ENCODE results near the gene CYP19A1.

CYP19A1 gene

GRCh38 chr15:51186891-51187290, 151.5 kb downstream of the CYP19A1 start:
- DNase-seq = no peak

DNA sequence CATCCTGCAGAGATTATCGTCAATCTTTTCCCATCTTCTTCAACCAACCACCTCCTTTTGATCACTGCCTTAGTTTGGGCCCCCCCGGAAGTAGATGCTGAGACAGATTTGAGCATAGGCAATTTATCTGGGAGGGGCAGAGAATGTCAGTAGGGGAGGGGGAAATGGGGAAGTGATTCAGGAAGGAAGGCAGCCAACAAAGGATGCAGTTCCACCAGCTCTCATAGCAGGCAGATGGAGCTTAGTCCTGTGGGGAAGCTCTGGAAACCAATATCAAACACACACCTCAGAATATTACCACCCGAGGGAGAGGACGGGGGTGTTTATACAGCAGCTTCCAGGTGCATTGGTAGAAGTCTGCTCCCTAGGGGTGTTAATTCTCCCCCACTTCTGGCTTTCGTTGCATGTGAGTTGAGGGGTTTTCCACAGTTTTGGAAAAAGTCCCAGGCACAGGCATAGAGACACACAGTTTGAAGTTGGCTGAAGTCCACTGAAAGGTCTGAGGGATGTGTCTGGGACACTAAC, 152.2 kb downstream of the CYP19A1 start:
- no peak for DNase-seq

DNA sequence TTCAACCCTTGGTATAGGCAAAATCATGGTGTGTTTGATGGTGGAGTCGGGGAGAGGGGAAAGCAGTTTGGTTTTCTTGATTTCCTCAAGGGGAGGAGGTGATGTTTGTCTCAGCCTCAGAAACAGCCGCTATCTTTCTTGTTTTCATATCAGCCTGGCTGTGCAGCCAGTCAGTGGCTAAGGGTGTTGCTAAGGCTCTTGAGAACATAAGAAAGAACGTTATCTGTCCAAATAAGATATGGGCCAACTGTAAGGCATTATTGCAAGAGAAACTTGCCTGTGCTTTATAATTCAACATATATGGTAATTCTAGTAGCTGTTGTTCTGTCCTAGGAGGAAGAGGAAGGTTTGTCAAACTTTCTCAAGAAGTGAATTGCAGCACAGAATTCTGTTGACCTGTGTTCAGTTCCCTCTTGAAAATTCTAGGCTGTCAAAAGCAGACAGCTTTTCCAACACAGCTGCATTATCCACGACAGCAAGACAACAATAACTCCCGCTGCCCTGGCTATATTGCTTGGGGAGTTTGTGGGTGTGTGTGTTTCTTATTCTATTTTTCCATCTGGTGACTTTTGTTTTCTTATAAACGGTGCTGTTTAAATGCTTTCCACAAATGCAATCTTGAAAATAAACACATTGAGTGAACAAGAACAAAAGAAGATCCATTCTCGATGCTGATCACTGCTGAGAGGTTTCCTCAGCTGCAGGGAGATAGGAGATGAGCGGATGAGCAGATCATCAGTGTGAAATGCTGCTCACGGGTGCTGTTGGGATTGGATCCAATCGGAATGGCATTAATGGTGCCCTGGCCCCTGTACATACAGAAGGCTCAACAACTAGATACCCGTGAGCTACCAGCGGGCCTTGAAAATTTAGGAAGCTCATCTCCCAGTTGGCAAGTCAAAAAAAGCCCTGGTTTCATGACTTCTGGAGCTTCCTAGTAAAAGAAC, 152.9 kb downstream of the CYP19A1 start:
- no peak for DNase-seq

- no peak for DNase-seq
Measured at GRCh38 chr15:51184627-51185026, 153.8 kb downstream of the CYP19A1 start.

DNA sequence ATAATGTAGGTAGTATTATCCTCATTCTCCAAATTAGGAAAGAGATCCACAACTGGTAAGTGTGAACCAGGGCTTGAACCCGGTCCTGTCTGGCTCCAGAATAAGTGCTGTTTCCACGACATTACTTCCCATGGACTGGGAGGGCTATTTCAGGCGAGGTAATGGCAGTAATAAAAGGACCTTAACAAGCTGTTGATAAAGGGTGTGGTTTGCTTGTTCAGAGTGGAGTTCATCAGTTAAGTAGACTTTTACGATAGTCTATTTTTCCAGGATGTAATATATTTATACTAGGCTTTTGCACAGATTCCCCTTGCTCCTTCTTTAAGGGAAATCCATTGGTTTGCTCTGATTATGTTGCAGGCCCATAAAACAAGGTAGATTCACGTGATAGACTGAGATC, 155.3 kb downstream of the CYP19A1 start:
- no peak for DNase-seq

GRCh38 chr15:51181905-51182304, 156.5 kb downstream of the CYP19A1 start:
- DNase-seq = no peak

GRCh38 chr15:51181221-51181620, 157.2 kb downstream of the CYP19A1 start:
- DNase-seq = no peak

GRCh38 chr15:51180534-51180933, 157.9 kb downstream of the CYP19A1 start:
- DNase-seq = no peak

DNA sequence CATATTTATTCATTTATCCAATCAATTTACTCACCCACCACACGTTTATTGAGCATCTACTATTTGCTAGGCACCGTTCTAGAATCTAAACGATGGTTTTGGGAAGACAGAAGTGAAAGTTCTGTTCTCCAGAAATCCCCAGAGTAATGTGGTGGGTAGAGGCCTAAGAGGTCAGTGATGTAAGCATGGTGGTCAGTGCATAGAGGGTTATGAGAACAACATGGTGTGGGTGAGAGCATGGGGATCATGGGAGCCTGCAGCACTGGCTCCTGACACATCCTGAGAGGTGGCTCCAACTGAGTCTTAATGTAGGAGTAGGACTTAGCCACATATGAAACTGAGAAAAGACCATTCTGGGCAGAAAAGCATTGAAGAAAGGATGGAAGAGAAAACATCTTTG, 158.4 kb downstream of the CYP19A1 start:
- DNase-seq = no peak

GRCh38 chr15:51172193-51172592, 166.2 kb downstream of the CYP19A1 start:
- peak in 1 of 56 donors; percentile 23 for DNase-seq

GRCh38 chr15:51171634-51171932, 166.8 kb downstream of the CYP19A1 start:
- no peak for DNase-seq

GRCh38 chr15:51170882-51171633, 167.3 kb downstream of the CYP19A1 start:
- DNase-seq = no peak

- DNase-seq = no peak
Measured at GRCh38 chr15:51168700-51169099, 169.7 kb downstream of the CYP19A1 start.

DNA sequence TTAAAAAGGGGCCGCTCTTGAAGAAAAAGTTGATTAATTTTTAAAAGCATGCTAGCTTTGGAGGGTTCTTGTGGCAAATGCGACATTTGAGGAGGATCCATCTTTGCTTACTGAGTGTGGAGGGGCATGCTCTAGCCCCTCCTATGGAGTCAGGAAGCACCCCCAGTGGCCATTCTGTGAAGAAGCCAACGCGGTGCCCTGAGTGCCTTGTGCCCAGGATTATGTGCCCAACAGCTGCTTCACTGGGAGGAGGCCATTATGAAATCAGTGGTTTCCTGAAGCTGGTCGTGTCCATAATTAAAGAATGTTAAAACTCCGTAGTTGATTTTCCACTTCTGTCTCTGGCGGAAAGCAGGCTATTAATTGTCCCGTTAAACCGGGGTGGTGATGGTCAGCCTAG, 174.6 kb downstream of the CYP19A1 start:
- DNase-seq = no peak

GRCh38 chr15:51162865-51163762, 175.3 kb downstream of the CYP19A1 start:
- peak in 52 of 56 donors; percentile 10 to 91 (median 62) for DNase-seq

DNA sequence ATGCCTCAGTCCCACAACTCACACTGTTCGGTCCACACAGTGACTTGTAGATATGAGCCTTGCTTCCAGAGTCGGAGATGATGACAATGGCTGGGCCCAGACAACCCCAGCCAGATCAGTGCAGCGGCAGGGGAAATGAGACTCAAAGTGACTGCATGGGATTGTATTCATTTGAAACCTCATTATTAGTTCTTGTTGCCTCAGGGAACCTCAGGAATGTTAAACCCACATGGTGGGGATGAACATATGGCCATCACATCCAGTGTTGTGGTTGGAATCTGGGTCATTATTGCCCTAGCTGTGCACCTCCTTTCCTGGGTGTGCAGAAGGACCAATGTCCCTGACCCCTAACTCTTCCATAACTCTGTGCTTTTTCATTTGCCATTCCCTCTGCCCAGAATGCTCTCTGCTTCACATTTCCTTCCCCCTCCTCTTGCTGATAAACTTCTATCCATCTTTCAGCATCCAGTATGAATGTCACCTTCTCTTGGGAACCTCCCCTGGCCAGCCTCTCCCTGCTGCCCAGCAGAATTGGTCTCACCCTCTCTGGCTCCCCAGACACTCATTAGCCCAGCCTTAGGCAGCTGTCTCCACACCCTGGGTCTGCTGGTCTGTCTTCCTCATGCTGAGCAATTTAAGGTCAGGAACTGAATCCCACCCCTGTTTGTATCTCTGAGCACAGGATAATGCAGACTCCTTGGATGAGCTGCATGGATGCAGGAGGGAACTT, 176.7 kb downstream of the CYP19A1 start:
- DNase-seq = no peak

GRCh38 chr15:51160484-51160883, 177.9 kb downstream of the CYP19A1 start:
- DNase-seq = peak in 51 of 56 donors; percentile 9 to 91 (median 72)

Data from amygdala (tissue), 56 donors.